HepG2 (cell line): ENCODE results near the gene GALNT10. TPM values are rescaled to one million over a fixed set of nuclear protein-coding genes. Genes with fewer than 3 reads are reported as not detected.
A peak's percentile ranks its signal among the peaks of the same experiment; 100 is the strongest.

ENCODE experiments used
- CENPT ChIP-seq: sonication (generic); formaldehyde crosslinking; IDR thresholded peaks from 2 replicates; pipeline ENCODE4 v1.8.0; 2022; ENCODE audit warnings: low read depth, mild to moderate bottlenecking, moderate library complexity, missing genetic modification reagents
- ISL2 ChIP-seq: sonication (generic); formaldehyde crosslinking; IDR thresholded peaks from 2 replicates; pipeline ENCODE4 v1.5.0; 2020; ENCODE audit warnings: missing genetic modification reagents
- JARID2 ChIP-seq: sonication (generic); formaldehyde crosslinking; IDR thresholded peaks from 2 replicates; pipeline ENCODE4 v1.8.1; 2023; ENCODE audit warnings: missing genetic modification reagents, inconsistent platforms; ENCODE audit not compliant: insufficient replicate concordance
- MATR3 ChIP-seq: sonication (generic); formaldehyde crosslinking; IDR thresholded peaks from 2 replicates; pipeline ENCODE4 v1.4.0; 2020; ENCODE audit warnings: missing genetic modification reagents
- PHF21A ChIP-seq: sonication (generic); formaldehyde crosslinking; IDR thresholded peaks from 2 replicates; pipeline ENCODE4 v1.5.0; 2020; ENCODE audit warnings: mild to moderate bottlenecking, missing genetic modification reagents
- REL ChIP-seq: sonication (generic); formaldehyde crosslinking; conservative IDR thresholded peaks from 2 replicates; pipeline ENCODE4 v1.8.0; 2022; ENCODE audit warnings: mild to moderate bottlenecking, missing genetic modification reagents, moderate library complexity
- TOPORS ChIP-seq: sonication (generic); formaldehyde crosslinking; IDR thresholded peaks from 2 replicates; pipeline ENCODE4 v1.8.0; 2023; ENCODE audit warnings: mild to moderate bottlenecking, missing genetic modification reagents
- ZNF160 ChIP-seq: sonication (generic); formaldehyde crosslinking; IDR thresholded peaks from 2 replicates; pipeline ENCODE4 v1.8.0; 2022; ENCODE audit warnings: mild to moderate bottlenecking, inconsistent platforms, missing genetic modification reagents
- ZNF205 ChIP-seq: IDR thresholded peaks from 2 replicates; pipeline ENCODE4 v1.6.1; 2018; ENCODE audit warnings: missing biosample characterization, missing genetic modification reagents
- ZNF232 ChIP-seq: sonication (generic); formaldehyde crosslinking; IDR thresholded peaks from 2 replicates; pipeline ENCODE4 v1.4.0; 2020; ENCODE audit warnings: missing genetic modification reagents, borderline replicate concordance
- ZNF446 ChIP-seq: sonication (generic); formaldehyde crosslinking; IDR thresholded peaks from 2 replicates; pipeline ENCODE4 v1.5.0; 2020; ENCODE audit warnings: mild to moderate bottlenecking, missing genetic modification reagents
- ZNF781 ChIP-seq: sonication (generic); formaldehyde crosslinking; IDR thresholded peaks from 2 replicates; pipeline ENCODE4 v1.5.1; 2020; ENCODE audit warnings: borderline replicate concordance, mild to moderate bottlenecking, missing genetic modification reagents; ENCODE audit errors: not compliant biosample characterization
- ZNF878 ChIP-seq: sonication (generic); formaldehyde crosslinking; IDR thresholded peaks from 2 replicates; pipeline ENCODE4 v1.8.1; 2023; ENCODE audit warnings: mild to moderate bottlenecking, missing genetic modification reagents, moderate library complexity
- ZNF879 ChIP-seq: sonication (generic); formaldehyde crosslinking; IDR thresholded peaks from 2 replicates; pipeline ENCODE4 v1.8.1; 2023; ENCODE audit warnings: missing genetic modification reagents
- polyA plus RNA-seq, 8 experiments: library from polyadenylated mRNA; depleted of rRNA in 3 of 8; stranded (reverse) in 7 of 8; unstranded in 1 of 8; fragments of >200 nt; fragmentation: Illumina TruSeq in 4 of 8; extraction: Trizol in 4 of 8; gene quantifications; 2 replicates each; pipeline versions ENCODE4 v1.2.1 to v1.2.3, GENCODE V29; 2011 to 2016; ENCODE audit warnings: low read depth in 4 of 8, missing spikeins in 1 of 8, mixed read lengths in 1 of 8; ENCODE audit not compliant: insufficient read depth in 1 of 8
- total RNA-seq, 5 experiments: library from RNA; depleted of rRNA; stranded (reverse); fragments of >200 nt; fragmentation: Illumina TruSeq; extraction: Trizol; gene quantifications; 2 replicates each; pipeline ENCODE4 v1.2.3, GENCODE V29; 2016; ENCODE audit warnings: low read depth in 1 of 5
- TF ChIP-seq, protein P1 (sequence below): sonication (generic); formaldehyde crosslinking; IDR thresholded peaks from 2 replicates; pipeline ENCODE4 v1.5.0; 2020; ENCODE audit warnings: mild to moderate bottlenecking, missing genetic modification reagents, borderline replicate concordance
- TF ChIP-seq, protein P2 (sequence below): sonication (generic); formaldehyde crosslinking; IDR thresholded peaks from 2 replicates; pipeline ENCODE4 v1.5.0; 2020; ENCODE audit warnings: missing genetic modification reagents
- TF ChIP-seq, protein P3 (sequence below): sonication (generic); formaldehyde crosslinking; IDR thresholded peaks from 2 replicates; pipeline ENCODE4 v1.4.0; 2020; ENCODE audit warnings: missing genetic modification reagents
- TF ChIP-seq, protein P4 (sequence below): sonication (generic); formaldehyde crosslinking; IDR thresholded peaks from 2 replicates; pipeline ENCODE4 v1.8.1; 2023; ENCODE audit warnings: missing genetic modification reagents, mild to moderate bottlenecking, borderline replicate concordance
- TF ChIP-seq, protein P5 (sequence below): sonication (generic); formaldehyde crosslinking; IDR thresholded peaks from 2 replicates; pipeline ENCODE4 v1.9.0; 2021; ENCODE audit warnings: missing genetic modification reagents, borderline replicate concordance
- TF ChIP-seq, protein P6 (sequence below): sonication (generic); formaldehyde crosslinking; IDR thresholded peaks from 2 replicates; pipeline ENCODE4 v1.4.0; 2020; ENCODE audit warnings: missing genetic modification reagents
- TF ChIP-seq, protein P7 (sequence below): sonication (generic); IDR thresholded peaks from 2 replicates; pipeline ENCODE4 v1.6.1; 2016; ENCODE audit warnings: low read depth, borderline replicate concordance

The GALNT10 gene
- total and polyA plus RNA-seq, 2 of the 13 experiments (the other 11 are each of a cell fraction or from before 2014, with no cell fraction given), result 8.1 to 11.2 TPM

DNA sequence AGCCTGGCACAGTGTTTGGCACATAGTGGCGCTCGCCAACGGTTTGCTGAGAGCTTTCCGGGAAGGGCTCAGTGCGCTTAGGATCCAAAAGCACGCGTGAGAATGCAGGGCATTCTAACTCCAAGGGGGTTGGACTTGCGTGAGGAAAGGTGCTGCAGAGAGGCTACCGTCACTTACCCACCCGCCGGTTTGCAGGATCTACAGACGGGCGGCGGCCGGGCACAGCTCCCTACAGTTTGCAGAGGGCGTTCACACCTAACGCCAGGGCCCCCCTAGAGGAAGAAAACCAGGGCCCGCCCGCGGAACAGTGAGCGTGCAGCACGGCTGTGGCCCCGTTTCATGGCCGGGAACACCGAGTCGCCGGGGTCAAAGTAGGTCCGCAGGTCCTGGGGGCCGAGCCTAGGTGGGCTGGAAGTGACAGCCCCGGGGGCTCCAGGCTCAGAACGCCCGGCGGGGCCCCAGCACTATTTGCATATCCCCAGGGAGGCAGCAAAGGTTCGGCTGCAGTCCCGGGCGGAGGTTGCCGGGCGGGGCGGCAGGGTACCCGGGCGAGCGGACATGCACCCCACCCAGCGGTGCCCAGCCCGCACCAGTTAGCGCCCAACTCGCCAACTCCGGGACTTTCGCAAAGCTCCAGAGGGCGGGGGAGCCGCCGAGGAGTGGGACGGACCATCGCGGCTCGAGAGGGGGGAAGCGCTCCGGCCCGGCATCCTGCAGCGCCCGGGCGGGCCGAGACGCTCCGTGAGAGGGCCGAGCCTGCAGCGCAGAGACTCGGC, 526 bp upstream of the GALNT10 start (continued):
- TF ChIP-seq, protein P1, sequence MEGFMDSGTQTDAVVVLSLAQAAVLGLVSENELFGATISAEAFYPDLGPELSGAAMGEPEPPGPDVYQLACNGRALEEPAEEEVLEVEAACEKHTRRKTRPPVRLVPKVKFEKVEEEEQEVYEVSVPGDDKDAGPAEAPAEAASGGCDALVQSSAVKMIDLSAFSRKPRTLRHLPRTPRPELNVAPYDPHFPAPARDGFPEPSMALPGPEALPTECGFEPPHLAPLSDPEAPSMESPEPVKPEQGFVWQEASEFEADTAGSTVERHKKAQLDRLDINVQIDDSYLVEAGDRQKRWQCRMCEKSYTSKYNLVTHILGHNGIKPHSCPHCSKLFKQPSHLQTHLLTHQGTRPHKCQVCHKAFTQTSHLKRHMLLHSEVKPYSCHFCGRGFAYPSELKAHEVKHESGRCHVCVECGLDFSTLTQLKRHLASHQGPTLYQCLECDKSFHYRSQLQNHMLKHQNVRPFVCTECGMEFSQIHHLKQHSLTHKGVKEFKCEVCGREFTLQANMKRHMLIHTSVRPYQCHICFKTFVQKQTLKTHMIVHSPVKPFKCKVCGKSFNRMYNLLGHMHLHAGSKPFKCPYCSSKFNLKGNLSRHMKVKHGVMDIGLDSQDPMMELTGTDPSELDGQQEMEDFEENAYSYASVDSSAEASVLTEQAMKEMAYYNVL, result no peak
- TF ChIP-seq, protein P2, sequence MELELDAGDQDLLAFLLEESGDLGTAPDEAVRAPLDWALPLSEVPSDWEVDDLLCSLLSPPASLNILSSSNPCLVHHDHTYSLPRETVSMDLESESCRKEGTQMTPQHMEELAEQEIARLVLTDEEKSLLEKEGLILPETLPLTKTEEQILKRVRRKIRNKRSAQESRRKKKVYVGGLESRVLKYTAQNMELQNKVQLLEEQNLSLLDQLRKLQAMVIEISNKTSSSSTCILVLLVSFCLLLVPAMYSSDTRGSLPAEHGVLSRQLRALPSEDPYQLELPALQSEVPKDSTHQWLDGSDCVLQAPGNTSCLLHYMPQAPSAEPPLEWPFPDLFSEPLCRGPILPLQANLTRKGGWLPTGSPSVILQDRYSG (CRISPR knock-in tag), result no peak
- TF ChIP-seq PHF21A, result no peak
- TF ChIP-seq ZNF878 (CRISPR knock-in tag), result no peak
- TF ChIP-seq CENPT (CRISPR knock-in tag), result no peak
- no peak for TF ChIP-seq ZNF781 (CRISPR knock-in tag)
- TF ChIP-seq, protein P3, sequence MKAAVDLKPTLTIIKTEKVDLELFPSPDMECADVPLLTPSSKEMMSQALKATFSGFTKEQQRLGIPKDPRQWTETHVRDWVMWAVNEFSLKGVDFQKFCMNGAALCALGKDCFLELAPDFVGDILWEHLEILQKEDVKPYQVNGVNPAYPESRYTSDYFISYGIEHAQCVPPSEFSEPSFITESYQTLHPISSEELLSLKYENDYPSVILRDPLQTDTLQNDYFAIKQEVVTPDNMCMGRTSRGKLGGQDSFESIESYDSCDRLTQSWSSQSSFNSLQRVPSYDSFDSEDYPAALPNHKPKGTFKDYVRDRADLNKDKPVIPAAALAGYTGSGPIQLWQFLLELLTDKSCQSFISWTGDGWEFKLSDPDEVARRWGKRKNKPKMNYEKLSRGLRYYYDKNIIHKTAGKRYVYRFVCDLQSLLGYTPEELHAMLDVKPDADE (CRISPR knock-in tag), result no peak
- no peak for TF ChIP-seq ZNF446 (CRISPR knock-in tag)
- TF ChIP-seq, protein P4, sequence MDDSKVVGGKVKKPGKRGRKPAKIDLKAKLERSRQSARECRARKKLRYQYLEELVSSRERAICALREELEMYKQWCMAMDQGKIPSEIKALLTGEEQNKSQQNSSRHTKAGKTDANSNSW (CRISPR knock-in tag), result no peak
- peak; percentile 36; the same call in 1 of the 2 replicates for TF ChIP-seq ZNF205 (CRISPR knock-in tag)
- TF ChIP-seq REL, result no peak
- TF ChIP-seq, protein P5, sequence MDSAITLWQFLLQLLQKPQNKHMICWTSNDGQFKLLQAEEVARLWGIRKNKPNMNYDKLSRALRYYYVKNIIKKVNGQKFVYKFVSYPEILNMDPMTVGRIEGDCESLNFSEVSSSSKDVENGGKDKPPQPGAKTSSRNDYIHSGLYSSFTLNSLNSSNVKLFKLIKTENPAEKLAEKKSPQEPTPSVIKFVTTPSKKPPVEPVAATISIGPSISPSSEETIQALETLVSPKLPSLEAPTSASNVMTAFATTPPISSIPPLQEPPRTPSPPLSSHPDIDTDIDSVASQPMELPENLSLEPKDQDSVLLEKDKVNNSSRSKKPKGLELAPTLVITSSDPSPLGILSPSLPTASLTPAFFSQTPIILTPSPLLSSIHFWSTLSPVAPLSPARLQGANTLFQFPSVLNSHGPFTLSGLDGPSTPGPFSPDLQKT (CRISPR knock-in tag), result no peak
- no peak for TF ChIP-seq ZNF160 (CRISPR knock-in tag)
- no peak for TF ChIP-seq MATR3 (CRISPR knock-in tag)
- no peak for TF ChIP-seq TOPORS (CRISPR knock-in tag)
- TF ChIP-seq ZNF232, result peak; percentile 58; the same call in 1 of the 2 replicates
- TF ChIP-seq, protein P6, sequence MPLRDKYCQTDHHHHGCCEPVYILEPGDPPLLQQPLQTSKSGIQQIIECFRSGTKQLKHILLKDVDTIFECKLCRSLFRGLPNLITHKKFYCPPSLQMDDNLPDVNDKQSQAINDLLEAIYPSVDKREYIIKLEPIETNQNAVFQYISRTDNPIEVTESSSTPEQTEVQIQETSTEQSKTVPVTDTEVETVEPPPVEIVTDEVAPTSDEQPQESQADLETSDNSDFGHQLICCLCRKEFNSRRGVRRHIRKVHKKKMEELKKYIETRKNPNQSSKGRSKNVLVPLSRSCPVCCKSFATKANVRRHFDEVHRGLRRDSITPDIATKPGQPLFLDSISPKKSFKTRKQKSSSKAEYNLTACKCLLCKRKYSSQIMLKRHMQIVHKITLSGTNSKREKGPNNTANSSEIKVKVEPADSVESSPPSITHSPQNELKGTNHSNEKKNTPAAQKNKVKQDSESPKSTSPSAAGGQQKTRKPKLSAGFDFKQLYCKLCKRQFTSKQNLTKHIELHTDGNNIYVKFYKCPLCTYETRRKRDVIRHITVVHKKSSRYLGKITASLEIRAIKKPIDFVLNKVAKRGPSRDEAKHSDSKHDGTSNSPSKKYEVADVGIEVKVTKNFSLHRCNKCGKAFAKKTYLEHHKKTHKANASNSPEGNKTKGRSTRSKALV, result no peak
- TF ChIP-seq, protein P7, sequence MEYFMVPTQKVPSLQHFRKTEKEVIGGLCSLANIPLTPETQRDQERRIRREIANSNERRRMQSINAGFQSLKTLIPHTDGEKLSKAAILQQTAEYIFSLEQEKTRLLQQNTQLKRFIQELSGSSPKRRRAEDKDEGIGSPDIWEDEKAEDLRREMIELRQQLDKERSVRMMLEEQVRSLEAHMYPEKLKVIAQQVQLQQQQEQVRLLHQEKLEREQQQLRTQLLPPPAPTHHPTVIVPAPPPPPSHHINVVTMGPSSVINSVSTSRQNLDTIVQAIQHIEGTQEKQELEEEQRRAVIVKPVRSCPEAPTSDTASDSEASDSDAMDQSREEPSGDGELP, result no peak
- no peak for TF ChIP-seq ZNF879 (CRISPR knock-in tag)
- TF ChIP-seq JARID2 (CRISPR knock-in tag), result no peak
- TF ChIP-seq ISL2, result peak; percentile 6; the same call in 1 of the 2 replicates
